Measurements from ENCODE around the gene SLC37A1.
A peak's percentile ranks its signal among the peaks of the same experiment; 100 is the strongest.

The SLC37A1 gene

GRCh38 chr21:42486531-42486930 is 27.1 kb upstream of the SLC37A1 start:
- CTCF ChIA-PET, result interaction anchor here (0.6 kb wide), 1 partner anchor 306 kb away, joined by 4 read pairs; no protein-coding TSS in a partner anchor
- Histone ChIP-seq H3K4me3 (ENCODE audit: low read depth, low read length) (no peak overlapping the region), H3K9me3 (ENCODE audit: control insufficient read depth, insufficient read depth, low read depth, low read length) (no peaks in the 10 kb centered on the region), H3K4me1 (ENCODE audit: control insufficient read depth, insufficient read depth, low read length) (no peaks in the 10 kb centered on the region), H3K36me3 (ENCODE audit: control insufficient read depth in 2 of 2, insufficient read depth in 1 of 2, low read length in 2 of 2) (no peaks in the 10 kb centered on the region), H3K27ac (ENCODE audit: extremely low read depth, low read depth, low read length) (no peak overlapping the region)
- TF ChIP-seq ZNF544 (tag by site-specific recombination; IDR thresholded peaks at IDR 0.05) (no peak), ZNF211 (tag by site-specific recombination; IDR thresholded peaks at IDR 0.05; ENCODE audit: low read depth) (no peak), IKZF3 (tag by site-specific recombination; IDR thresholded peaks at IDR 0.05) (no peak), ZNF660 (tag by site-specific recombination; IDR thresholded peaks at IDR 0.05) (no peak)
- TF ChIP-seq, protein P1, sequence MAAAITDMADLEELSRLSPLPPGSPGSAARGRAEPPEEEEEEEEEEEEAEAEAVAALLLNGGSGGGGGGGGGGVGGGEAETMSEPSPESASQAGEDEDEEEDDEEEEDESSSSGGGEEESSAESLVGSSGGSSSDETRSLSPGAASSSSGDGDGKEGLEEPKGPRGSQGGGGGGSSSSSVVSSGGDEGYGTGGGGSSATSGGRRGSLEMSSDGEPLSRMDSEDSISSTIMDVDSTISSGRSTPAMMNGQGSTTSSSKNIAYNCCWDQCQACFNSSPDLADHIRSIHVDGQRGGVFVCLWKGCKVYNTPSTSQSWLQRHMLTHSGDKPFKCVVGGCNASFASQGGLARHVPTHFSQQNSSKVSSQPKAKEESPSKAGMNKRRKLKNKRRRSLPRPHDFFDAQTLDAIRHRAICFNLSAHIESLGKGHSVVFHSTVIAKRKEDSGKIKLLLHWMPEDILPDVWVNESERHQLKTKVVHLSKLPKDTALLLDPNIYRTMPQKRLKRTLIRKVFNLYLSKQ (tag by site-specific recombination; IDR thresholded peaks at IDR 0.05; ENCODE audit: borderline replicate concordance), result no peak
- POLR2A ChIA-PET, result no interaction called here

GRCh38 chr21:42489006-42489563 is 24.6 kb upstream of the SLC37A1 start:
- Histone ChIP-seq H3K9me3 (ENCODE audit: control insufficient read depth, insufficient read depth, low read depth, low read length) (no peaks in the 10 kb centered on the region), H3K36me3 (ENCODE audit: control insufficient read depth in 2 of 2, insufficient read depth in 1 of 2, low read length in 2 of 2) (no peaks in the 10 kb centered on the region), H3K4me3 (ENCODE audit: low read depth, low read length) (no peak overlapping the region), H3K4me1 (ENCODE audit: control insufficient read depth, insufficient read depth, low read length) (no peaks in the 10 kb centered on the region), H3K27ac (ENCODE audit: extremely low read depth, low read depth, low read length) (no peak overlapping the region)
- ChIA-PET POLR2A (no interaction called here), CTCF (no interaction called here)
- TF ChIP-seq ZNF473 (tag by site-specific recombination; IDR thresholded peaks at IDR 0.05) (no peak), ZNF624 (tag by site-specific recombination; IDR thresholded peaks at IDR 0.05) (0 out of 2 replicates have a peak, but pooled peaks have one; percentile 46), HOXC10 (CRISPR knock-in tag; IDR thresholded peaks at IDR 0.05) (no peak), ZNF366 (tag by site-specific recombination; conservative IDR thresholded peaks at IDR 0.05) (no peak), ZNF157 (tag by site-specific recombination; IDR thresholded peaks at IDR 0.05) (no peak), ZSCAN16 (tag by site-specific recombination; IDR thresholded peaks at IDR 0.05) (no peak), ZNF488 (tag by site-specific recombination; IDR thresholded peaks at IDR 0.05) (no peak), YY1 (tag by site-specific recombination; IDR thresholded peaks at IDR 0.05) (no peak), ZNF221 (tag by site-specific recombination; IDR thresholded peaks at IDR 0.05; ENCODE audit: borderline replicate concordance) (no peak), KLF8 (tag by site-specific recombination; IDR thresholded peaks at IDR 0.05) (no peak), ZNF266 (tag by site-specific recombination; IDR thresholded peaks at IDR 0.05; ENCODE audit: low read depth) (no peak), ZNF311 (tag by site-specific recombination; IDR thresholded peaks at IDR 0.05; ENCODE audit: borderline replicate concordance) (peak; percentile 97), ZNF175 (tag by site-specific recombination; IDR thresholded peaks at IDR 0.05) (peak; percentile 20; the same call in 1 of the 2 replicates), ZNF621 (tag by site-specific recombination; IDR thresholded peaks at IDR 0.05) (peak; percentile 78; the same call in 1 of the 2 replicates), ZNF561 (tag by site-specific recombination; IDR thresholded peaks at IDR 0.05; ENCODE audit: borderline replicate concordance) (no peak), ZNF19 (tag by site-specific recombination; IDR thresholded peaks at IDR 0.05; ENCODE audit: low read depth) (no peak), ZNF354C (tag by site-specific recombination; IDR thresholded peaks at IDR 0.05; ENCODE audit: borderline replicate concordance, low read depth) (no peak), ZNF449 (tag by site-specific recombination; IDR thresholded peaks at IDR 0.05) (peak; percentile 26; the same call in 1 of the 2 replicates)
- TF ChIP-seq, protein P2, sequence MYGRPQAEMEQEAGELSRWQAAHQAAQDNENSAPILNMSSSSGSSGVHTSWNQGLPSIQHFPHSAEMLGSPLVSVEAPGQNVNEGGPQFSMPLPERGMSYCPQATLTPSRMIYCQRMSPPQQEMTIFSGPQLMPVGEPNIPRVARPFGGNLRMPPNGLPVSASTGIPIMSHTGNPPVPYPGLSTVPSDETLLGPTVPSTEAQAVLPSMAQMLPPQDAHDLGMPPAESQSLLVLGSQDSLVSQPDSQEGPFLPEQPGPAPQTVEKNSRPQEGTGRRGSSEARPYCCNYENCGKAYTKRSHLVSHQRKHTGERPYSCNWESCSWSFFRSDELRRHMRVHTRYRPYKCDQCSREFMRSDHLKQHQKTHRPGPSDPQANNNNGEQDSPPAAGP (tag by site-specific recombination; IDR thresholded peaks at IDR 0.05), result no peak
- TF ChIP-seq, protein P3, sequence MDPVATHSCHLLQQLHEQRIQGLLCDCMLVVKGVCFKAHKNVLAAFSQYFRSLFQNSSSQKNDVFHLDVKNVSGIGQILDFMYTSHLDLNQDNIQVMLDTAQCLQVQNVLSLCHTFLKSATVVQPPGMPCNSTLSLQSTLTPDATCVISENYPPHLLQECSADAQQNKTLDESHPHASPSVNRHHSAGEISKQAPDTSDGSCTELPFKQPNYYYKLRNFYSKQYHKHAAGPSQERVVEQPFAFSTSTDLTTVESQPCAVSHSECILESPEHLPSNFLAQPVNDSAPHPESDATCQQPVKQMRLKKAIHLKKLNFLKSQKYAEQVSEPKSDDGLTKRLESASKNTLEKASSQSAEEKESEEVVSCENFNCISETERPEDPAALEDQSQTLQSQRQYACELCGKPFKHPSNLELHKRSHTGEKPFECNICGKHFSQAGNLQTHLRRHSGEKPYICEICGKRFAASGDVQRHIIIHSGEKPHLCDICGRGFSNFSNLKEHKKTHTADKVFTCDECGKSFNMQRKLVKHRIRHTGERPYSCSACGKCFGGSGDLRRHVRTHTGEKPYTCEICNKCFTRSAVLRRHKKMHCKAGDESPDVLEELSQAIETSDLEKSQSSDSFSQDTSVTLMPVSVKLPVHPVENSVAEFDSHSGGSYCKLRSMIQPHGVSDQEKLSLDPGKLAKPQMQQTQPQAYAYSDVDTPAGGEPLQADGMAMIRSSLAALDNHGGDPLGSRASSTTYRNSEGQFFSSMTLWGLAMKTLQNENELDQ (tag by site-specific recombination; IDR thresholded peaks at IDR 0.05; ENCODE audit: low read depth), result 0 out of 2 replicates have a peak, but pooled peaks have one; percentile 25
